Measurements from ENCODE around the gene PDCD1LG2. TPM values are rescaled to one million over a fixed set of nuclear protein-coding genes. Genes with fewer than 3 reads are reported as not detected.

PDCD1LG2 gene
- polyA plus RNA-seq, 1 experiment: 49.8 TPM

- DNase-seq (ENCODE audit: low read depth): no peak
- ChIA-PET CTCF (interaction anchor here (1.4 kb wide), 1 partner anchor 13 kb away, joined by 4 read pairs; no protein-coding TSS in a partner anchor), POLR2A (no interaction called here)
- no peak for TF ChIP-seq CTCF (IDR thresholded peaks at IDR 0.05; ENCODE audit: insufficient read depth, low read depth, low read length)
- H3K36me3 ChIP-seq (ENCODE audit: control insufficient read depth, insufficient read depth, low read length): no peaks in the 10 kb centered on the region; the same call in 1 of the 2 replicates
- no peak overlapping the region for H3K4me3 ChIP-seq (ENCODE audit: low read depth, low read length)
- no peaks in the 10 kb centered on the region for H3K27me3 ChIP-seq (ENCODE audit: control insufficient read depth, insufficient read depth, low read length)
These were observed 11.2 kb upstream of the PDCD1LG2 start for GRCh38 chr9:5499157-5499556.

GRCh38 chr9:5499889-5500398 is 10.4 kb upstream of the PDCD1LG2 start:
- Histone ChIP-seq H3K36me3 (ENCODE audit: control insufficient read depth, insufficient read depth, low read length) (no peaks in the 10 kb centered on the region; the same call in 1 of the 2 replicates), H3K27me3 (ENCODE audit: control insufficient read depth, insufficient read depth, low read length) (no peaks in the 10 kb centered on the region), H3K4me3 (ENCODE audit: low read depth, low read length) (no peak overlapping the region)
- ChIA-PET POLR2A (no interaction called here), CTCF (interaction anchor here (1.4 kb wide), 1 partner anchor 12 kb away, joined by 4 read pairs; no protein-coding TSS in a partner anchor)
- DNase-seq (ENCODE audit: low read depth): no peak
- TF ChIP-seq CTCF (IDR thresholded peaks at IDR 0.05; ENCODE audit: insufficient read depth, low read depth, low read length): no peak

- TF ChIP-seq CTCF (IDR thresholded peaks at IDR 0.05; ENCODE audit: insufficient read depth, low read depth, low read length): no peak
- Histone ChIP-seq H3K4me3 (ENCODE audit: low read depth, low read length) (no peak overlapping the region), H3K27me3 (ENCODE audit: control insufficient read depth, insufficient read depth, low read length) (no peaks in the 10 kb centered on the region), H3K36me3 (ENCODE audit: control insufficient read depth, insufficient read depth, low read length) (no peaks in the 10 kb centered on the region; the same call in 1 of the 2 replicates)
- ChIA-PET CTCF (no interaction called here), POLR2A (no interaction called here)
- DNase-seq (ENCODE audit: low read depth): no peak
These were observed 9.7 kb upstream of the PDCD1LG2 start for GRCh38 chr9:5500441-5501235.

GRCh38 chr9:5502553-5502952 is 7.8 kb upstream of the PDCD1LG2 start:
- CTCF ChIA-PET: no interaction called here
- H3K27me3 ChIP-seq (ENCODE audit: control insufficient read depth, insufficient read depth, low read length): no peaks in the 10 kb centered on the region
- no peaks in the 10 kb centered on the region; the same call in 1 of the 2 replicates for H3K36me3 ChIP-seq (ENCODE audit: control insufficient read depth, insufficient read depth, low read length)
- TF ChIP-seq CTCF (IDR thresholded peaks at IDR 0.05; ENCODE audit: insufficient read depth, low read depth, low read length): no peak
- DNase-seq (ENCODE audit: low read depth): no peak
- no peak overlapping the region for H3K4me3 ChIP-seq (ENCODE audit: low read depth, low read length)
- POLR2A ChIA-PET: no interaction called here

- Histone ChIP-seq H3K27me3 (ENCODE audit: control insufficient read depth, insufficient read depth, low read length) (no peaks in the 10 kb centered on the region), H3K4me3 (ENCODE audit: low read depth, low read length) (no peak overlapping the region; the same call in 1 of the 2 replicates), H3K36me3 (ENCODE audit: control insufficient read depth, insufficient read depth, low read length) (no peaks in the 10 kb centered on the region)
- TF ChIP-seq CTCF (IDR thresholded peaks at IDR 0.05; ENCODE audit: insufficient read depth, low read depth, low read length): no peak
- peak; percentile 88 for DNase-seq (ENCODE audit: low read depth)
- POLR2A ChIA-PET: no interaction called here
- CTCF ChIA-PET: interaction anchor here (1.4 to 1.6 kb wide), 2 partner anchors 16 to 21 kb away, joined by 3 to 4 read pairs; no protein-coding TSS in a partner anchor
These were observed 758 bp upstream of the PDCD1LG2 start for GRCh38 chr9:5509573-5509972.

Measured in BJ (cell line).